HEK293 (cell line): Measurements from ENCODE around the gene MTHFSD.

Experiments used
- ATF2 ChIP-seq: fragments of 450-650 bp; formaldehyde crosslinking; IDR thresholded peaks from 2 replicates; pipeline ENCODE4 v1.5.1; 2016; ENCODE audit warnings: missing biosample characterization, missing genetic modification characterization, low read depth
- MYNN ChIP-seq: fragments of 450-650 bp; formaldehyde crosslinking; IDR thresholded peaks from 2 replicates; pipeline ENCODE4 v1.5.1; 2016; ENCODE audit warnings: missing biosample characterization, missing genetic modification characterization, borderline replicate concordance
- PATZ1 ChIP-seq: fragments of 450-650 bp; formaldehyde crosslinking; IDR thresholded peaks from 2 replicates; pipeline ENCODE4 v1.5.1; 2016; ENCODE audit warnings: missing biosample characterization, missing genetic modification characterization
- REST ChIP-seq: fragments of 450-650 bp; formaldehyde crosslinking; IDR thresholded peaks from 2 replicates; pipeline ENCODE4 v1.5.1; 2016; ENCODE audit warnings: missing biosample characterization, missing genetic modification characterization
- YY1 ChIP-seq: fragments of 450-650 bp; formaldehyde crosslinking; IDR thresholded peaks from 2 replicates; pipeline ENCODE4 v1.5.1; 2018; ENCODE audit warnings: missing biosample characterization, missing genetic modification characterization
- ZBTB17 ChIP-seq: fragments of 450-650 bp; formaldehyde crosslinking; IDR thresholded peaks from 2 replicates; pipeline ENCODE4 v1.5.1; 2016; ENCODE audit warnings: missing biosample characterization, missing genetic modification characterization
- ZNF138 ChIP-seq: fragments of 450-650 bp; formaldehyde crosslinking; IDR thresholded peaks from 2 replicates; pipeline ENCODE4 v1.5.1; 2016; ENCODE audit warnings: missing biosample characterization, missing genetic modification characterization, borderline replicate concordance
- ZNF426 ChIP-seq: fragments of 450-650 bp; formaldehyde crosslinking; IDR thresholded peaks from 2 replicates; pipeline ENCODE4 v1.5.1; 2017; ENCODE audit warnings: missing biosample characterization, missing genetic modification characterization, mild to moderate bottlenecking, inconsistent platforms, moderate library complexity
- ZNF501 ChIP-seq: fragments of 450-650 bp; formaldehyde crosslinking; IDR thresholded peaks from 2 replicates; pipeline ENCODE4 v1.5.1; 2016; ENCODE audit warnings: missing biosample characterization, missing genetic modification characterization
- ZNF558 ChIP-seq: fragments of 450-650 bp; formaldehyde crosslinking; IDR thresholded peaks from 2 replicates; pipeline ENCODE4 v1.5.1; 2016; ENCODE audit warnings: missing biosample characterization, missing genetic modification characterization
- ZNF747 ChIP-seq: fragments of 450-650 bp; formaldehyde crosslinking; IDR thresholded peaks from 2 replicates; pipeline ENCODE4 v1.5.1; 2016; ENCODE audit warnings: missing biosample characterization, missing genetic modification characterization
- ZNF830 ChIP-seq: fragments of 450-650 bp; IDR thresholded peaks from 2 replicates; pipeline ENCODE4 v1.5.0; 2018; ENCODE audit warnings: missing biosample characterization, missing genetic modification characterization, low read depth, mild to moderate bottlenecking, moderate library complexity
- ZXDB ChIP-seq: fragments of 450-650 bp; formaldehyde crosslinking; IDR thresholded peaks from 2 replicates; pipeline ENCODE4 v1.5.1; 2016; ENCODE audit warnings: missing biosample characterization, missing genetic modification characterization

GRCh38 chr16:86481607-86482006 is 73.4 kb downstream of the MTHFSD start:
- TF ChIP-seq ATF2 (tag by site-specific recombination) (no peak), YY1 (tag by site-specific recombination) (no peak), ZNF426 (no peak), ZNF138 (no peak), ZNF501 (tag by site-specific recombination) (no peak), ZNF830 (tag by site-specific recombination) (no peak), ZXDB (tag by site-specific recombination) (no peak), ZBTB17 (no peak), ZNF558 (tag by site-specific recombination) (no peak), MYNN (no peak), REST (tag by site-specific recombination) (no peak), ZNF747 (no peak), PATZ1 (no peak)
